ENCODE measurements around the gene OR6P1.

Gene OR6P1

DNA sequence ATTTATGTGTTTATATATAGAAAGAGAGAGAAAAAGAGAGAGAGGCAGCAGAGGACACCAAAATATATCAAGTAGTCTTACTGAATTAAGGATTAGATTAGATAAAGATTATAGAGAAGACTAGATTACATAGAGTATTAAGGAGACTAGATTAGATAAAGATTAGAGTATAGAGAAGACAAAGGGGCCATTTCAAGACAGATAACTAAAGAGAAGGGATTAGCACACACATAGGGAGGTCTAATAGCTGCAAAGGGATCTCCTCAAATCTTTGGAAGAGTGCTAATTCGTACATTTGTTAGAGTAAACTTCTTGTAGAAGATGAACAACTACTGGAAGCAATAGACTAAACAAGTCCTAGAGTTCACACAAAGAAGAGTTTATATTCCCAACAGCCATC is 50.4 kb downstream of the OR6P1 start:
- H3K27ac ChIP-seq = no peak overlapping the region
- DNase-seq (ENCODE audit: low read depth, low spot score) = no peak

GRCh38 chr1:158516966-158517365 is 53.4 kb downstream of the OR6P1 start:
- no peak for DNase-seq (ENCODE audit: low read depth, low spot score)
- H3K27ac ChIP-seq = no peak overlapping the region
